ENCODE results near the gene NPTXR.

- no peak for TF ChIP-seq CTCF (IDR thresholded peaks at IDR 0.05; ENCODE audit: low read depth, low read length, poor library complexity, severe bottlenecking)
- TF ChIP-seq EZH2phosphoT487 (IDR thresholded peaks at IDR 0.05; ENCODE audit: borderline replicate concordance, low read length) = no peak
Observed at GRCh38 chr22:38802671-38803121, 41.1 kb downstream of the NPTXR start.
